SK-N-SH treated with all-trans-retinoic acid at 6 μM for 48 hours (cell line): ENCODE data around the gene CDK6.
A peak's percentile ranks its signal among the peaks of the same experiment; 100 is the strongest.
"Not testable (repeated sequence)": the region's sequence is repeated elsewhere in the genome, so short reads cannot be mapped to it uniquely, and the experiment has no call there.

ENCODE experiments used
- ATAC-seq: fragments of 200-7000 bp; cut with Tn5 transposase; 3 replicates; pipeline ENCODE4 v1.9.1; 2020; ENCODE audit warnings: mild to moderate bottlenecking, moderate library complexity
- BACH2 ChIP-seq: fragments of 250-450 bp; sonication (Bioruptor Pico); IDR thresholded peaks from 2 replicates; pipeline ENCODE4 v1.9.0; 2021; ENCODE audit warnings: mild to moderate bottlenecking, borderline replicate concordance
- CSDC2 ChIP-seq: fragments of 250-450 bp; sonication (Bioruptor Pico); IDR thresholded peaks from 2 replicates; pipeline ENCODE4 v1.5.0; 2020; ENCODE audit warnings: mild to moderate bottlenecking, moderate library complexity
- ESRRG ChIP-seq: fragments of 250-450 bp; sonication (Bioruptor Pico); IDR thresholded peaks from 2 replicates; pipeline ENCODE4 v1.6.1; 2021; ENCODE audit warnings: mild to moderate bottlenecking
- GLIS3 ChIP-seq: fragments of 250-450 bp; sonication (Bioruptor Pico); IDR thresholded peaks from 2 replicates; pipeline ENCODE4 v1.5.0; 2020; ENCODE audit warnings: mild to moderate bottlenecking, moderate library complexity
- ISL1 ChIP-seq: fragments of 250-450 bp; sonication (Bioruptor Pico); IDR thresholded peaks from 2 replicates; pipeline ENCODE4 v2.1.2; 2022; ENCODE audit warnings: mild to moderate bottlenecking, moderate library complexity
- OSR1 ChIP-seq: fragments of 250-450 bp; sonication (Bioruptor Pico); IDR thresholded peaks from 2 replicates; pipeline ENCODE4 v1.8.0; 2022; ENCODE audit warnings: moderate library complexity, mild to moderate bottlenecking, inconsistent platforms
- PATZ1 ChIP-seq: fragments of 250-450 bp; sonication (Bioruptor Pico); IDR thresholded peaks from 2 replicates; pipeline ENCODE4 v1.8.0; 2020; ENCODE audit warnings: mild to moderate bottlenecking, moderate library complexity, borderline replicate concordance
- POU6F1 ChIP-seq: fragments of 250-450 bp; sonication (Bioruptor Pico); IDR thresholded peaks from 2 replicates; pipeline ENCODE4 v1.8.0; 2021; ENCODE audit warnings: low read depth, mild to moderate bottlenecking, moderate library complexity, borderline replicate concordance
- PPARA ChIP-seq: fragments of 250-450 bp; sonication (Bioruptor Pico); IDR thresholded peaks from 2 replicates; pipeline ENCODE4 v1.5.0; 2020; ENCODE audit warnings: mild to moderate bottlenecking, borderline replicate concordance
- RARB ChIP-seq: fragments of 250-450 bp; sonication (Bioruptor Pico); IDR thresholded peaks from 2 replicates; pipeline ENCODE4 v1.8.0; 2021; ENCODE audit warnings: mild to moderate bottlenecking, moderate library complexity
- SNAI2 ChIP-seq: fragments of 250-450 bp; sonication (Bioruptor Pico); IDR thresholded peaks from 2 replicates; pipeline ENCODE4 v1.5.0; 2020; ENCODE audit warnings: mild to moderate bottlenecking, moderate library complexity
- TCF4 ChIP-seq: fragments of 250-450 bp; sonication (Bioruptor Pico); IDR thresholded peaks from 2 replicates; pipeline ENCODE4 v1.8.0; 2021; ENCODE audit warnings: mild to moderate bottlenecking, moderate library complexity, borderline replicate concordance
- TOX ChIP-seq: fragments of 250-450 bp; sonication (Bioruptor Pico); IDR thresholded peaks from 2 replicates; pipeline ENCODE4 v1.8.0; 2021; ENCODE audit warnings: mild to moderate bottlenecking, moderate library complexity, borderline replicate concordance
- TSHZ2 ChIP-seq: fragments of 250-450 bp; sonication (Bioruptor Pico); IDR thresholded peaks from 2 replicates; pipeline ENCODE4 v1.5.0; 2020; ENCODE audit warnings: mild to moderate bottlenecking, moderate library complexity
- ZFP3 ChIP-seq: fragments of 250-450 bp; sonication (Bioruptor Pico); IDR thresholded peaks from 2 replicates; pipeline ENCODE4 v1.5.0; 2020; ENCODE audit warnings: mild to moderate bottlenecking, moderate library complexity
- ZFP30 ChIP-seq: fragments of 450-650 bp; formaldehyde crosslinking; IDR thresholded peaks from 2 replicates; pipeline ENCODE4 v1.5.0; 2022; ENCODE audit warnings: mild to moderate bottlenecking, moderate library complexity
- ZNF8 ChIP-seq: fragments of 450-650 bp; formaldehyde crosslinking; IDR thresholded peaks from 2 replicates; pipeline ENCODE4 v1.5.0; 2020; ENCODE audit warnings: mild to moderate bottlenecking, moderate library complexity
- TF ChIP-seq, protein P1 (sequence below): fragments of 250-450 bp; sonication (Bioruptor Pico); IDR thresholded peaks from 2 replicates; pipeline ENCODE4 v1.5.1; 2021; ENCODE audit warnings: mild to moderate bottlenecking, moderate library complexity
- TF ChIP-seq, protein P2 (sequence below): fragments of 250-450 bp; sonication (Bioruptor Pico); IDR thresholded peaks from 2 replicates; pipeline ENCODE4 v1.5.1; 2020; ENCODE audit warnings: low read depth, mild to moderate bottlenecking, moderate library complexity

The CDK6 gene

DNA sequence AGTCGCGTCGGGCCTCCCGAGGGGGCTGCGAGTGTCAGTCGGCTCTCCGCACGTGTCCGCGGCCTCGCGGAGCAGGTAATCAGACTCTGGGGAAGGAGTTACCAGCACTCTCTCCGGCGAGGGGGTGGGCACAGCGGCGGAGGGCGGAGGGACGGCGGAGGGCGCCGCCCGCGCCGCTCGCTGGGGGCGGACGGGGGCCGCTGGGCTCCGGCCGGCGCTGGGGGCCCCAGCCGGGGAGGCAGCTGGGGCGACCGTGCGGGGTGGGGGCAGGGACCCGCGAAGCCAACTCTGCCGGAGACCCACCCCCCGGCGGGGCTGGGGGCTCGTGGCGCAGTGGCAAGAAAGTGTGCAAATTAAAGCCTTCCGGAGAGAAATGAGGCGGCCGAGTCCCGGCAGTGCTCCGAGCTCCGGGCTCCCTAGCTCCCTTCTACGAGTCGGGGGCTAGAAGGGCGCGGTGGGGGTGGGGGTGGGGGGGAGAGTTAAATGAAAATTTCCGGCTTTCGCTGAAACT, at the start of gene CDK6:
Gene CDK6, minus strand, starts transcription at position 85 of the 511 bp plus-strand sequence. CDS start 3,250 bp downstream, outside the sequence.
- peak; percentile 41 for ATAC-seq
- TF ChIP-seq OSR1 (CRISPR knock-in tag) (no peak), PATZ1 (CRISPR knock-in tag) (0 out of 2 replicates have a peak, but pooled peaks have one; percentile 12)

GRCh38 chr7:92886039-92886438, 49.7 kb upstream of the CDK6 start:
- ATAC-seq = not testable (repeated sequence)

- TF ChIP-seq ZFP3 (CRISPR knock-in tag) (no peak), TSHZ2 (CRISPR knock-in tag) (no peak), GLIS3 (CRISPR knock-in tag) (no peak), BACH2 (CRISPR knock-in tag) (no peak), TOX (CRISPR knock-in tag) (no peak), SNAI2 (CRISPR knock-in tag) (no peak), POU6F1 (no peak), ESRRG (CRISPR knock-in tag) (no peak), TCF4 (CRISPR knock-in tag) (no peak), RARB (no peak), ZNF8 (CRISPR knock-in tag) (no peak), CSDC2 (no peak), ISL1 (CRISPR knock-in tag) (no peak), PPARA (CRISPR knock-in tag) (no peak)
- TF ChIP-seq, protein P1, sequence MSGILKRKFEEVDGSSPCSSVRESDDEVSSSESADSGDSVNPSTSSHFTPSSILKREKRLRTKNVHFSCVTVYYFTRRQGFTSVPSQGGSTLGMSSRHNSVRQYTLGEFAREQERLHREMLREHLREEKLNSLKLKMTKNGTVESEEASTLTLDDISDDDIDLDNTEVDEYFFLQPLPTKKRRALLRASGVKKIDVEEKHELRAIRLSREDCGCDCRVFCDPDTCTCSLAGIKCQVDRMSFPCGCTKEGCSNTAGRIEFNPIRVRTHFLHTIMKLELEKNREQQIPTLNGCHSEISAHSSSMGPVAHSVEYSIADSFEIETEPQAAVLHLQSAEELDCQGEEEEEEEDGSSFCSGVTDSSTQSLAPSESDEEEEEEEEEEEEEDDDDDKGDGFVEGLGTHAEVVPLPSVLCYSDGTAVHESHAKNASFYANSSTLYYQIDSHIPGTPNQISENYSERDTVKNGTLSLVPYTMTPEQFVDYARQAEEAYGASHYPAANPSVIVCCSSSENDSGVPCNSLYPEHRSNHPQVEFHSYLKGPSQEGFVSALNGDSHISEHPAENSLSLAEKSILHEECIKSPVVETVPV (CRISPR knock-in tag) = no peak
- TF ChIP-seq, protein P2, sequence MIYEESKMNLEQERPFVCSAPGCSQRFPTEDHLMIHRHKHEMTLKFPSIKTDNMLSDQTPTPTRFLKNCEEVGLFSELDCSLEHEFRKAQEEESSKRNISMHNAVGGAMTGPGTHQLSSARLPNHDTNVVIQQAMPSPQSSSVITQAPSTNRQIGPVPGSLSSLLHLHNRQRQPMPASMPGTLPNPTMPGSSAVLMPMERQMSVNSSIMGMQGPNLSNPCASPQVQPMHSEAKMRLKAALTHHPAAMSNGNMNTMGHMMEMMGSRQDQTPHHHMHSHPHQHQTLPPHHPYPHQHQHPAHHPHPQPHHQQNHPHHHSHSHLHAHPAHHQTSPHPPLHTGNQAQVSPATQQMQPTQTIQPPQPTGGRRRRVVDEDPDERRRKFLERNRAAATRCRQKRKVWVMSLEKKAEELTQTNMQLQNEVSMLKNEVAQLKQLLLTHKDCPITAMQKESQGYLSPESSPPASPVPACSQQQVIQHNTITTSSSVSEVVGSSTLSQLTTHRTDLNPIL (CRISPR knock-in tag) = no peak
- ATAC-seq = no peak
These were observed 47.8 kb upstream of the CDK6 start for GRCh38 chr7:92884218-92884617.

- no peak for ATAC-seq
- TF ChIP-seq CSDC2 (no peak), TOX (CRISPR knock-in tag) (no peak), TCF4 (CRISPR knock-in tag) (no peak), GLIS3 (CRISPR knock-in tag) (no peak), TSHZ2 (CRISPR knock-in tag) (no peak), ZFP3 (CRISPR knock-in tag) (no peak), PPARA (CRISPR knock-in tag) (no peak), BACH2 (CRISPR knock-in tag) (no peak), PATZ1 (CRISPR knock-in tag) (no peak), ESRRG (CRISPR knock-in tag) (no peak), SNAI2 (CRISPR knock-in tag) (no peak), POU6F1 (no peak), ZFP30 (CRISPR knock-in tag) (no peak)
These were observed 46.4 kb upstream of the CDK6 start for GRCh38 chr7:92882760-92883159.
